GM04504 (cell line): ENCODE measurements around the gene CYB561D1.

Experiments
- DNase-seq: peaks from one replicate; pipeline ENCODE4 v3.0.0-alpha.2; 2012; ENCODE audit warnings: low read depth

Gene CYB561D1

GRCh38 chr1:109501644-109502363, 7.9 kb downstream of the CYB561D1 start:
- DNase-seq: no peak

GRCh38 chr1:109502364-109502851, 8.5 kb downstream of the CYB561D1 start:
- no peak for DNase-seq

- no peak for DNase-seq
Measured at GRCh38 chr1:109503935-109504334, 10.0 kb downstream of the CYB561D1 start.

- no peak for DNase-seq
Measured at GRCh38 chr1:109504974-109505373, 11.1 kb downstream of the CYB561D1 start.

- no peak for DNase-seq
Measured at GRCh38 chr1:109508001-109508872, 14.3 kb downstream of the CYB561D1 start.

- DNase-seq: no peak
Measured at GRCh38 chr1:109508873-109509175, 14.9 kb downstream of the CYB561D1 start.

GRCh38 chr1:109509176-109510134, 15.6 kb downstream of the CYB561D1 start, which contains the start of gene AMIGO1:
TSS of gene AMIGO1 (minus strand) at chr1:109509727. CDS start at chr1:109508912, 815 bp downstream.
- no peak for DNase-seq

GRCh38 chr1:109513110-109513710, 19.3 kb downstream of the CYB561D1 start:
- no peak for DNase-seq

- no peak for DNase-seq
Measured at GRCh38 chr1:109514846-109515245, 21.0 kb downstream of the CYB561D1 start.

GRCh38 chr1:109516872-109517271, 23.0 kb downstream of the CYB561D1 start:
- no peak for DNase-seq

GRCh38 chr1:109517337-109517736, 23.4 kb downstream of the CYB561D1 start:
- no peak for DNase-seq

GRCh38 chr1:109521002-109521951, 27.4 kb downstream of the CYB561D1 start:
- DNase-seq: no peak

GRCh38 chr1:109522026-109522425, 28.1 kb downstream of the CYB561D1 start:
- DNase-seq: no peak

- no peak for DNase-seq
Measured at GRCh38 chr1:109523706-109524105, 29.8 kb downstream of the CYB561D1 start.

- DNase-seq: no peak
Measured at GRCh38 chr1:109527098-109527811, 33.4 kb downstream of the CYB561D1 start.

GRCh38 chr1:109527846-109528695, 34.2 kb downstream of the CYB561D1 start:
- DNase-seq: no peak

- no peak for DNase-seq
Measured at GRCh38 chr1:109528712-109529111, 34.8 kb downstream of the CYB561D1 start.

GRCh38 chr1:109529881-109530456, 36.1 kb downstream of the CYB561D1 start:
- no peak for DNase-seq
